Fibroblast of lung (primary cell): Measurements from ENCODE around the gene DRG2.

Experiments used
- EZH2 ChIP-seq: IDR thresholded peaks from 2 replicates; pipeline ENCODE4 v1.5.1; 2012; ENCODE audit warnings: low read length, control low read depth, mild to moderate bottlenecking; ENCODE audit errors: missing control alignments
- TF ChIP-seq, protein P1 (sequence below), 2 donors: IDR thresholded peaks in 1 of 2; conservative IDR thresholded peaks in 1 of 2; 1 replicate in 1 of 2; 2 replicates in 1 of 2; pipeline ENCODE4 v1.5.1; 2011 to 2012; ENCODE audit warnings: low read length in 2 of 2, control low read depth in 1 of 2, inconsistent platforms in 1 of 2, low read depth in 1 of 2, mild to moderate bottlenecking in 1 of 2

GRCh38 chr17:18071751-18072150 is 16.0 kb upstream of the DRG2 start:
- TF ChIP-seq, protein P1, sequence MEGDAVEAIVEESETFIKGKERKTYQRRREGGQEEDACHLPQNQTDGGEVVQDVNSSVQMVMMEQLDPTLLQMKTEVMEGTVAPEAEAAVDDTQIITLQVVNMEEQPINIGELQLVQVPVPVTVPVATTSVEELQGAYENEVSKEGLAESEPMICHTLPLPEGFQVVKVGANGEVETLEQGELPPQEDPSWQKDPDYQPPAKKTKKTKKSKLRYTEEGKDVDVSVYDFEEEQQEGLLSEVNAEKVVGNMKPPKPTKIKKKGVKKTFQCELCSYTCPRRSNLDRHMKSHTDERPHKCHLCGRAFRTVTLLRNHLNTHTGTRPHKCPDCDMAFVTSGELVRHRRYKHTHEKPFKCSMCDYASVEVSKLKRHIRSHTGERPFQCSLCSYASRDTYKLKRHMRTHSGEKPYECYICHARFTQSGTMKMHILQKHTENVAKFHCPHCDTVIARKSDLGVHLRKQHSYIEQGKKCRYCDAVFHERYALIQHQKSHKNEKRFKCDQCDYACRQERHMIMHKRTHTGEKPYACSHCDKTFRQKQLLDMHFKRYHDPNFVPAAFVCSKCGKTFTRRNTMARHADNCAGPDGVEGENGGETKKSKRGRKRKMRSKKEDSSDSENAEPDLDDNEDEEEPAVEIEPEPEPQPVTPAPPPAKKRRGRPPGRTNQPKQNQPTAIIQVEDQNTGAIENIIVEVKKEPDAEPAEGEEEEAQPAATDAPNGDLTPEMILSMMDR (conservative IDR thresholded peaks at IDR 0.05 in 1 of 2, IDR thresholded peaks at IDR 0.05 in 1 of 2; ENCODE audit: low read depth in 1 of 2, low read length in 2 of 2) = no peak
- no peak for TF ChIP-seq EZH2
